H1 (cell line): ENCODE results near the gene LYRM4.

Source experiments
- EGR1 ChIP-seq: IDR thresholded peaks from 2 replicates; pipeline ENCODE4 v1.6.1; 2011; ENCODE audit warnings: low read depth, low read length, borderline replicate concordance
- POLR2A ChIP-seq, 2 experiments: IDR thresholded peaks; 1 replicate in 1 of 2; 2 replicates in 1 of 2; pipeline ENCODE4 v1.6.1; 2011; ENCODE audit warnings: low read depth in 2 of 2, low read length in 2 of 2, mild to moderate bottlenecking in 2 of 2; ENCODE audit errors: control extremely low read depth in 1 of 2
- RNF2 ChIP-seq: fragments of 200-900, 300-1000 bp; sonication (generic); IDR thresholded peaks from 2 replicates; pipeline ENCODE4 v1.7.1; 2016; ENCODE audit warnings: borderline replicate concordance, low read depth, mild to moderate bottlenecking, antibody characterized with exemption, low read length; ENCODE audit not compliant: poor library complexity, severe bottlenecking; ENCODE audit errors: missing control alignments
- TF ChIP-seq, protein P1 (sequence below), 3 experiments: IDR thresholded peaks; 1 replicate in 2 of 3; 2 replicates in 1 of 3; pipeline versions ENCODE4 v1.5.1 to v1.6.1; 2011; ENCODE audit warnings: low read length in 3 of 3, mild to moderate bottlenecking in 3 of 3, inconsistent platforms in 2 of 3, low read depth in 1 of 3, moderate library complexity in 1 of 3; ENCODE audit not compliant: insufficient read depth in 1 of 3; ENCODE audit errors: control extremely low read depth in 1 of 3

DNA sequence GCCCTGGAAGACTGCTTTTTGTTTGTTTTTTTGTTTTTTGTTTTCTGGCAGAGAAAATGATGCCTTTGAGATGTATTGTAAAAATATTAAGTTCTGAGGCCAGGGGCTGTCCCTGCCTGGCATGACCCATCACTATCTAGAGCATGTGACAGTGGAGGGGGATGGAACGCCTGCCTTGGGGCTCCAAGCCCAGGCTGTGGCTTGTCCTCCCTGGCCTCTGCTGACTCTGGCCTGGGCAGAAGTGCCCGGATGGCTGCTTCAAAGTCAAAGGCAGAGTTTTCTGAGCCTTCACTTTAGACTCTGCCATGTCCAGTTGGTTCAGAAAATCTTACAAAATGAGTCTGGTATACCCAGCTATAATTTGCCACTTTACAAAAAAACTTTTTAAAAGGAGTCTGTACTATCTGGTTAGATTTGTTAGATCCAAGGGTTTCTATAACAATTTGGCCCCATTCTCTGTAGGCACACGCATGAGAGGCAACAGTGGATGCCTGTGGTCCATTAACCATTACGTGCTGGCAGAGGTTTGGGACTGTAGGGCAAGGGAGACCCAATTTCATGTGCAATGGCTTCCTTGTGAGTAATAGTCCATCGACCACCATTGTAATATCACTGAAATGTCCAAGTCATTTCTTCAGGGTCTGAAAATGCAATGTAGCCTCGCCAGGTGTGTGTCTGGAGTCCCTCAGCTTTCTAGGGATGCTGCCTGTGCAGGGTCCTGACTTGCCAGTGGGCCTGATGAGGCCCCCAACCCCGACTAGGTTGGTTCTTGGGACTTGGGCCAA is 167.3 kb downstream of the LYRM4 start:
- no peak for TF ChIP-seq EGR1
- TF ChIP-seq, protein P1, sequence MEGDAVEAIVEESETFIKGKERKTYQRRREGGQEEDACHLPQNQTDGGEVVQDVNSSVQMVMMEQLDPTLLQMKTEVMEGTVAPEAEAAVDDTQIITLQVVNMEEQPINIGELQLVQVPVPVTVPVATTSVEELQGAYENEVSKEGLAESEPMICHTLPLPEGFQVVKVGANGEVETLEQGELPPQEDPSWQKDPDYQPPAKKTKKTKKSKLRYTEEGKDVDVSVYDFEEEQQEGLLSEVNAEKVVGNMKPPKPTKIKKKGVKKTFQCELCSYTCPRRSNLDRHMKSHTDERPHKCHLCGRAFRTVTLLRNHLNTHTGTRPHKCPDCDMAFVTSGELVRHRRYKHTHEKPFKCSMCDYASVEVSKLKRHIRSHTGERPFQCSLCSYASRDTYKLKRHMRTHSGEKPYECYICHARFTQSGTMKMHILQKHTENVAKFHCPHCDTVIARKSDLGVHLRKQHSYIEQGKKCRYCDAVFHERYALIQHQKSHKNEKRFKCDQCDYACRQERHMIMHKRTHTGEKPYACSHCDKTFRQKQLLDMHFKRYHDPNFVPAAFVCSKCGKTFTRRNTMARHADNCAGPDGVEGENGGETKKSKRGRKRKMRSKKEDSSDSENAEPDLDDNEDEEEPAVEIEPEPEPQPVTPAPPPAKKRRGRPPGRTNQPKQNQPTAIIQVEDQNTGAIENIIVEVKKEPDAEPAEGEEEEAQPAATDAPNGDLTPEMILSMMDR (IDR thresholded peaks at IDR 0.05; ENCODE audit: control extremely low read depth in 1 of 3, insufficient read depth in 1 of 3, low read depth in 1 of 3, low read length in 3 of 3), result no peak
- TF ChIP-seq POLR2A (IDR thresholded peaks at IDR 0.05; ENCODE audit: control extremely low read depth in 1 of 2, low read depth in 2 of 2, low read length in 2 of 2), result no peak
- no peak for TF ChIP-seq RNF2
